ENCODE data around the gene SLC5A7.

Gene SLC5A7

DNA sequence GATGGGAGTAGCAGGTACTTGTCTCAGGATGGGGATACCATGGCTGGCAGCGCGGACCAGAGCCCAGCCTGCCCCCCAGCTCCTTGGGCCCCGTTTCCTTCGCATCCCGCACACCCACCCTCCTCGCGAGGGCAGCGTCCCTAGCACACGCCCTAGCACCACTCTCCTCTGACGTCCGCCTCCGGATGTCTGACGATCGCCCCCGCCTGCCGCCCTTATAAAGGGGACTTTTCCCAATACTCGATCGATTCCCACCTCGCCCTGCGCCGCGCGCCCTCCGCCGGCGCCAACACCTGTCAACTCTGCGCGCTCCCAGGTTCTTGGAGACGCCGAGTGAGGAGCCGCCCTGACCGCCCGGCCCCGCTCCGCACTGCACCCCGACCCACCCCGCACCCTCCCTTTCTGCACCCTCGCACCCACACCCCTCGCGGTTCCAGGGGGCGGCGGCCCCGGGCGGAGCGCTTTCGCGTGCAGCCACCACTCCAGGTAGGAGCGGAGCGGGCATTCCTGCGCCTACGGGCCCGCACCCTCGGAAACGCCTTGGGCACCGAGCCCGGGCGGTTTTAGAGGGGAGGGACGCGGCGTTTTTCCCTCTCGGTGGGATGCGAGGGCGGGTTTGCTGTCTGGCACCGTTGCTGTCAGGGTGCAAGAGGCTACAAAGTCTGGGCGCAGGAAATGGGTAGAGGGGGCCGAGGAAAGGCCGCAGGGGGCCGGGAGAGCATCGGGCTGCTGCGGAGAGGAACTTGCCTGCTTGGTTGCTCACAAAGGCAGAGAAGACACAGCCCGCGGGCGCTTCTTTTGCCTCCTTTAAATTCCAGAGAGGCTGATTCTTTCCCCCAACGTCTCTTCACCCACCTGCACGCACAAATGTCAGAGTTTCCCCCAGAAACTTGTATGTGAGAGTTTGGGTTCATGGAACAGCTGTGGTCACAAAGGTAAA is at the start of gene SLC5A7:
TSS of gene SLC5A7 (plus strand) at position 247 of the 940 bp plus-strand sequence. CDS start 1,632 bp downstream, outside the sequence.
- FAIRE-seq (no peak), DNase-seq (ENCODE audit: insufficient read length, low spot score) (no peak)

DNA sequence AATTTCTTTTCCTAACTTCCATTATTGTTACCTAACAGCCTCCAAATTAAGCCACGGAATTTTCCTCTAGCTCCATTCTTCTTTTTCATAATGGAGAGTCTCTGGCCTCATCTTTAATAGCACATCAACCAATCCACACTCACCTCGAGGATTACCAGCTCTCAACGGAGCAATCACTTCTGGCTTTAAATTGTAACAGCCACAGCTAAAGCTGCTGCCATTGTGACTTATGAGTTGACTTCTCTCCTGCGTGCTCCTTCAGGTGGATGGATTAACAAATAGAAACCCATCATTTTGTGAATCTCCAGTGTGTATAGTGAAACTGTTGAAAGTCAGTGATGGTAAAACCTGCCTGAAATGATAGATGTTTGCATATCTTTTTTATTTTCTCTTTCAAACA is 24.9 kb upstream of the SLC5A7 start:
- FAIRE-seq: no peak
- no peak for DNase-seq (ENCODE audit: insufficient read length, low spot score)

DNA sequence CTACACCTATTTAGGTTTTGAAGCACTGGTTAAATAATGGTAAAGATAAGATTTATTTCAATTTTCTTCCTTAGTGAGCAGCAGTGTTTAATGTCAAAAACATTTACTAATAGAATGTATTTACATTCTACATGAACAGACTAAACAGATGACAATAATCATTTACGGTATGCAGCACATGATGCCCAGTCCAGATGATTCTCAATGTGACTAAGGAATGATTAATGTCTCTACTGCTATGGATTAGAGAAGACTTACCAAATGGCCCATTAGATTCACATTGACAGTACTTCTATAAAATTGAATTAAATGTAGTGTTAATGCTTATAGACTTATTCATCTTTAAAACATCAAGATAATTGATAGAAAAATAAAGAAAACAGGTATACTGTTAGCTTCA is 22.1 kb upstream of the SLC5A7 start:
- no peak for FAIRE-seq
- DNase-seq (ENCODE audit: insufficient read length, low spot score): no peak

DNA sequence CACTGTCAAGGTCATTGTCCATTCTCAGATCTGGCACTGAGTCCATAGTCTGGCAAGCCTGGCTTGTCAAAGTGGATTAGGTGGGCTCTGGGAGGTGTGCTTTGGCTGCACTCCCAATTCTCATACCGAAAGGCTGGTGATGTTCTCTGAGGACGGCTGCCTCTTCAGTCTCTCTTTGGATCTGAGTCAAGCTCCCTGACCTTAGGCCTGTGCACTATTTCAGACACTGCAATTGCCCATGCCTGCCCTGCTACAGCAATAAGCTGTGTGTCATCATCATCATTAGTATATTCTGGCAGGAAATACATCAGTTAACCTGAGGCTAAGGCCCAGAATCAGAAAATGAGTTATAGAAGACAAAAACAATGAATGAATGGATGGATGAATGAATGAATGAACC is 1.6 kb upstream of the SLC5A7 start:
- DNase-seq (ENCODE audit: insufficient read length, low spot score): no peak
- no peak for FAIRE-seq

DNA sequence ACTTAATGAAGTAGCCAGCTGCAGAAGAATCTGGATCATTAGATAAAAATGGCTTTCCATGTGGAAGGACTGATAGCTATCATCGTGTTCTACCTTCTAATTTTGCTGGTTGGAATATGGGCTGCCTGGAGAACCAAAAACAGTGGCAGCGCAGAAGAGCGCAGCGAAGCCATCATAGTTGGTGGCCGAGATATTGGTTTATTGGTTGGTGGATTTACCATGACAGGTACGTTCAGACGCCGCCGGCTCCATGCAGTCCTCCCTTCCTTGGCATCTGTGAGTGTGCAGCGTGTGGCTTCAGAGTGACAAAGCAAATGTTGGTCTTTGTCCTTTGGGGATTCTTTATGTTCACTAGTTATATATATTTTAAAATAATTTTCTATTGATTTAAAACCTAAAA is 1.8 kb downstream of the SLC5A7 start:
- no peak for DNase-seq (ENCODE audit: insufficient read length, low spot score)
- FAIRE-seq: no peak

DNA sequence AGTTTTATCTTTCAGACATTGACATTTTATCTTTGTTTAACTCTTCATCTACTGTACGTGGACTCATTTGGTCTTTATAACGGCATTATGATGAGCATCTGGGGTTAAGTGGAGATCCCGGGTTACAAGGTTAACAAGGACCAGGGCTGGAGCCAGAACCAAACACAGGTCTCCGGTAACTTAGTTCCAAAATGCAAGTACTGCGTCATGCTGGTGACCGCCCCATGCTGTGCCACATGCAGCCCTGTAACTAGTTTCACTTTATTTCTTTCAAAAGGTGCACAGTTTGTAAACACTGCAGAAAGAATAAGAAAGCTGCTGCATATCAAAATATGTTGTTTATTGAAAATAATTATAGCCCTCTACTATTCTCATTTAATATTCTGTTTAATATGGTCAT is 3.1 kb downstream of the SLC5A7 start:
- no peak for FAIRE-seq
- no peak for DNase-seq (ENCODE audit: insufficient read length, low spot score)

DNA sequence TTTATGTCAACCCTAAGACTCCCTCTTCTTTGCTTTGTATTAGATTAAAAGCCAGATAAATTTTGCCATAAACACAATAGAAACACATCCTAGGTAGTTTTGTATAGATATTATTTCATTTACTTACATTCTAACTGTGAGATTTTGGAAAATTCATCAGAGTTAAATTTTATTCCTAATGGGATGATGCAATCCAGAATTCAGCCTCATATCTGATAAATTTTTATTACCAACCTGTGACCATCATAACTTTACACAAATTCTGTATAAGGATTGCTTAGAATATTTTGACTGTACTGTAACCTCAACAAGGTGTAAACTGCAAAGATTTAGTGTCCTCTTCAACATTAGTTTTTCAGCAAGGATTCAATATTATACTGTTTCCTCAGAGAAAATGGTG is 4.4 kb downstream of the SLC5A7 start:
- FAIRE-seq (no peak), DNase-seq (ENCODE audit: insufficient read length, low spot score) (no peak)

DNA sequence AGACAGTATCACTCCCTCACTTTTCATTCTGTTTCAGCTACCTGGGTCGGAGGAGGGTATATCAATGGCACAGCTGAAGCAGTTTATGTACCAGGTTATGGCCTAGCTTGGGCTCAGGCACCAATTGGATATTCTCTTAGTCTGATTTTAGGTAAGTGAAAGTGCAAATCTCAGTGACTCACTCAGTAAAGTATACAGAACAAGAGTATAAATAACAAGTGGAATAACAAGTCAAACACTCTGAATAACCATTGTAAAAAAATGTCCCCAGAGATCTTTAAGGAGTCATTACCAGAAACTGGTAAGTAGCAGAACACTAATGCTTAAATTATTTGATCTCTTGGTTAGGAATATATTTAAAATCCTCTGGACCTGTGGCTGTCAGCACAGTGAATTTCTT is 5.7 kb downstream of the SLC5A7 start:
- no peak for FAIRE-seq
- DNase-seq (ENCODE audit: insufficient read length, low spot score): no peak

DNA sequence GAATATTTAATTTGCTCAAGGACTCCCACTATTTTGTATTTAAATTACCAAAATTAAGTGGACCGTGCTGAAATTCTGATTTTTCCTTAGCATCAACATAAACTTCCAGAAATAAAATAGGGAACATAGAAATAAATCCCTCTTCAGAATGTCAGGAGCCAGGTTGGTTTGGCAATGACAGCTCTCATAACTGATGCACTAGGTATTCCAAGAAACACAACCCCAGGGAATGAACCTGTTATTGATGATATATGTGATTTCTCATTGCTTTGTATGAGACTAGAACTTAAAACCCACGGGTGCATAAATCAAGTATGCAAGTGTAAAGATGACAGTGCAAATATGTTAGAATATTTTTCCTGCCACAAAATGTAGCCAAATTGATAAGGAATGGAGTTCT is 12.8 kb downstream of the SLC5A7 start:
- FAIRE-seq (no peak), DNase-seq (ENCODE audit: insufficient read length, low spot score) (no peak)

DNA sequence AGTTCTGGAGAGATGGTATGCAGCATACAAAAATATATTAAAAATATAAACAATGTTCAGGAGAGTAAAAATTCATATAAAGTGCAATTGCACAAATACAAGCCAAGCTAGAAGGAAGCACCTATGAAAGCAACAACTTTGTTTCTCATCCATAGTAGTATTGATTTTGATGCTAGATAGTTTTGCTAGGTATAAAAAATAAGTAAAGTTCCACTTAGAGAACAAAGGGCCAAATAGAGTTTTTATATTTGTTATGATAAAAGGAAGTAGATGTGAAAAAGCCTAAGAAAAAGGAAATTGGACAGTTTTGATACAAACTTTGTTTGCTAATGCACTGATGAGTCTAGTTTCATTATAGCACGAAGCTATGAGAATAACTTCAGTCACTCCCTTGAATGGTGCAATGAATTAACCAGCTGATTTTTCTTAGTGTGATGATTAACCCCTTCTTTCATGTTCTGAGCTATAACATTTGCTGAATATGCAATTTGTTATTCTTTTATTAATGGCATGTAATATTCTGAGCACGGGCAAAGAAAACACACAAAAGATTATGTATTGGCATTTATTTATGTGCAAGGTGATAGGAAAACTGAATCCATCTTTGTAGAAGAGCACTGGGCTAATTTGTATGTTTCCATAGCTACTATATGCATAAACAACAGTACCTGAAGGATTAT is 24.7 kb downstream of the SLC5A7 start:
- FAIRE-seq: no peak
- no peak for DNase-seq (ENCODE audit: insufficient read length, low spot score)

DNA sequence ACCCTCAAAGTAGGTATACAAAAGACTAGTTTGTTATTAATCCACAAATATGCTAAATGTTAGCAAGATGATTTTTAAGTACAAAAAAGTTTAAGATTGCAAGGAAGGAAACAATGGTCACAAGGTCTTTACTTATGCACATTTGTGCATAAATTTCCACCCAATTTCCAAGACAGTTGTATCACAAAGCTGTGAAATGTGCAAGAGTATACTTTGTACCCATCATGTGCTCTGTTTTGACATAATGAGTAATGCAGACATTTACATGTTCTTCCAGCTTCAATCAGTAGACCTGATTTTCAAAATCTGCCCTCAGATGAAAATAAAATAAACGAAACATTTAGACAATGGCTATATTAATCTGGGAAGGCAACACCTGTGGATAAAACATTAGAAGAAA is 27.0 kb downstream of the SLC5A7 start:
- no peak for FAIRE-seq

DNA sequence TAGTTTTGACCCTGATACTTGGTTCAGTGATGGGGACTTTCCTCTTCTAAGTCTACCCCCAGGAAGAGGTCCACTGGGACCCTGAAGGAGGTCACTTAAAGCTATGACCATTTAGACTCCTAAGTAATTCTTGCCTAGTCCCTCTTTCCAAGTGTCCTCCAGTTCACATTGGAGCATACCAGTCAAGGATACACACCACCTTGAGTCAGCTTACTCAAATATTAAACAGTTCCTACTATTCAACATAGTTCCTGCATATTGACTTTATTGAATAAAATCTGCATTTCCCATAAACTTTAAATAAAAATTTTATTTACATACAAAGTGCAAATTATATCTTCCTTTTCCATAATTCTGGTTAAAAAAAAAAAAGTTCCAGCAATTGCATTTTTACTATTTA is 36.3 kb downstream of the SLC5A7 start:
- FAIRE-seq (no peak), DNase-seq (ENCODE audit: insufficient read length, low spot score) (no peak)

More for the DNA sequence above, 27.0 kb downstream of the SLC5A7 start:
- no peak for DNase-seq (ENCODE audit: insufficient read length, low spot score)

DNA sequence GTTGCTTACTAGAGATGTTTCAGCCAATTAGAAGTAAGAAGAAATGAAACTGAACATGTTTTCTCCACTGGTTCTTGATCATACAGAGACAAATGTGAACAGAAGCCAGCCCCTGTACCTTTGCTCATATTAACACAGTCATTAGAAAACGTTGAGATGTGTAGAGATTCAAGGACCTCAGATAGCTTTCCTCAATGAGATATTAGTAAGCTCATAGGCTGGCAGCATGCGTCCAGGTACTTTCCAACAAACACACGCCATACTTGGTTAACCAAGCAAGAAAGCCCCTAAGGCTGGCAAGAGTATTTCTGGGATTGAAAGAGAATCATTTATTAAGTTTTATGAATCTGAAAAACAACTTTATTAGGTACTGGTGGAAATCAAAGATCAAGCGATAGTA is 37.5 kb downstream of the SLC5A7 start:
- FAIRE-seq (no peak), DNase-seq (ENCODE audit: insufficient read length, low spot score) (no peak)

DNA sequence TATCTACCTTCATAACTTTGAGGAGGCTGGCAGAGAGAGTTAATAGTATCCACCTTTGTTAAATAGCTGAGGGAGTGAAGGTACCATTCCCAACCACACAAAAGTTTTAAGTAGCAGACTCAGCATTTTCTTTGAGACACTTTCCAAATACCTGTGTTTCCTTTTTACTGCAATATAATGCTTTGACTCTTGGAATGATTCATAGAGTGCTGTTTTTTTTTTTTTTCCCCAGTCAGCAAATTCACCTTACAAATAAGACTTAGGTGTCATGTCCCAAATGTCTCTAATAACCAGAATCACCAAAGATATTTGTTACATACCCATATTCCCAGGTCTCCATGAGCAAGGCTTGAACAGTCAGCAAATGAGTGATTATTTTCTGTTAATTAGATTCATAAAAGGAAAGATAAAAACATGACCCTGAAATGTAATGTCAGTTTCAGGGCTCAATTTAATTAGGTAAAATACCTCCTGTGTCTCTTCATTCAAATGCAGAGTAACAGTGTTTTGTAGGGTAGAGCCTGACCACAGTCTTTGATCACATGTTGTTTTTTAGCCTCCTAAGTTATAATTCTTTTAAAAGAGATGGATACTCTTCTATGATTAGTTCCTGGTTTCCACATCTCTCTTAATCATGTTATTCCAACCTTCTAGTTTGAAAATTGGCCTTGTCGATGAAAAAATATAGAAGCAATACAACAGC is 39.9 kb downstream of the SLC5A7 start:
- FAIRE-seq (no peak), DNase-seq (ENCODE audit: insufficient read length, low spot score) (no peak)

DNA sequence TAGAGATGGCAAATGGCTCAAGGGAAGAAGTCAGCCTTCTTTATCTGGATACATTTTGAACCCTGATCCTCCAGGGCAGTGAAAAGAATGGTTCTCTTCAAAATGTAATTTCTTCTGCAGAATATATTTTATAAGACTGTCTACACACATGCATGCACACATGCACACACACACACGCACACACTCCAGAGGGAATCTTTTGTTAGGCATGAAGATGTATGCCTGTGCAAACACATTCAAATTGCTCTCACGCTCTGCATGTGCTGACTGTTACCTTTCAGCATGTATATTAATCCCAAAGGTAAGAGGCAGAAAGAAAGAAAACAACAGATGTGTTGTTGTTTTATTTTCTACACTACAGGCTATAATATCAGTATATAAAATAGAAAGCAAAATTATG is 43.2 kb downstream of the SLC5A7 start:
- FAIRE-seq (no peak), DNase-seq (ENCODE audit: insufficient read length, low spot score) (no peak)

DNA sequence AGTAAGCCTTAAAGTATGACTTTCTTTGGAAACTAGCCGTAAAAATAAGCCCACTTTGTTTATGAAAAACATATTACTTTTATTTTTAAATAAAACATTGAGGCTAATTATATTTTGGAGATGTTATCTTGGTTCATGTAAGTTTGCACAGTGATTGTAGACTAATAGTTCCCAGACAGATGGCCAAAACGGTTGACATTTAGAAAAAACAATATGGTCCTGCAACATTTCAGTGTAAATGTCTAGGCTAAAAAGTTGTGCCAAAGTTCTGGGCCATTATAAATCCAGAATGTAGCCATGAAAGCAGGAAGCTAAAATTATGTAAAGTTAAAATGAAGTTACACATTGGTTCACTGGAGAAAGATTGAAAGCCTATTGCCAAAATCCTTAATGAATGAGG is 43.6 kb downstream of the SLC5A7 start:
- FAIRE-seq (no peak), DNase-seq (ENCODE audit: insufficient read length, low spot score) (no peak)

DNA sequence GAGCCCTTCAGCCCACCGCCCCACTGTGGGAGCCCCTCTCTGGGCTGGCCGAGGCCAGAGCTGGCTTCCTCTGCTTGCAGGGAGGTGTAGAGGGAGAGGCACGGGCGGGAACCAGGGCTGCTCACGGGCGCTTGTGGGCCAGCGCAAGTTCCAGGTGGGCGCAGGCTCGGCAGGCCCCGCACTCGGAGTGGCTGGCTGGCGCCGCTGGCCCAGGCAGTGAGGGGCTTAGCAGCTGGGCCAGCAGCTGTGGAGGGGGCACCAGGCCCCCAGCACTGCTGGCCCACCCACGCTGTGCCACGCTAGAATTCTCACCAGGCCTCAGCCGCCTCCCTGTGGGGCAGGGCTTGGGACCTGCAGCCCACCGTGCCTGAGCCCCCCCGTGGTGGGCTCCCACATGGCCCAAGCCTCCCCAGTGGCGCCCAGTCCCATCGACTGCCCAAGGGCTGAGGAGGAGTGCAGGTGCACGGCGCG is 45.2 kb downstream of the SLC5A7 start:
- FAIRE-seq: no peak
- DNase-seq (ENCODE audit: insufficient read length, low spot score): no peak

DNA sequence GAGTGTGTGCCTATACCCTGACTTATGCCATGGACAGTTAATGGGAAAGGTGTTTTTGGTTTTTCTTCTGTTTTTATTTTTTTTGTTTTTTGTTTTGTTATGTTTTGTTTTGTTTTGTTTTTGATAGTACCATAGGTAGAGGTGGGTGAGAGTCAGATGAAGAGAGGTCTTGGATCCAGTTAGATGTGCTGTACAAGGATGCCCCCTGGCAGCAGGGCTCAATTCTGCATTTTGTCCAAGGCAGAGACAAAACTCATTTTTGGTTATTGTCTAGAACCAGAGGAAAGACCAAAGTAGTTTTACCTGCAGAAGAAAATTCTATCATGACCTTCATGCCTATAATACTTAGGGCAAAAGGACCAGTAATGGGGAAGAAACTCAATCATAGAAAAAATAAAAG is 48.5 kb downstream of the SLC5A7 start:
- FAIRE-seq (no peak), DNase-seq (ENCODE audit: insufficient read length, low spot score) (no peak)

DNA sequence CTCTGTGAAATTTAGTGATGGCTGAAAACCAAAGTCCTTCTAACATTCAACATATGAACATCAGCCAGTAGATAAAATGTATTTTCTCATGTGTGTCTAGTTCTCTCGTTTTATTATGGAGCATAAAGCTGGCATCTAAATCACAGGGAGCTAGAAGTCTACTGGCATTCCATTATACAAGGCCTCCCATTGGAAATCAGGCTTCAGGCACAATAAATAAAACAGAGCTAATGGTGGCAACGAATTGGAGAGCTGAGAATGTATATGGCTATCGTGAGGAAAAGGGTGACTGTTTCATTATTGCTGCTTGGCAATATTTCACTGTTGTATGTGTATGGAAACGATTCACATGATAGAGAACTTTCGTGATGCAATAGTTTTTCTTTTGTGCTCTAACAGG is 62.4 kb downstream of the SLC5A7 start:
- FAIRE-seq (no peak), DNase-seq (ENCODE audit: insufficient read length, low spot score) (no peak)

DNA sequence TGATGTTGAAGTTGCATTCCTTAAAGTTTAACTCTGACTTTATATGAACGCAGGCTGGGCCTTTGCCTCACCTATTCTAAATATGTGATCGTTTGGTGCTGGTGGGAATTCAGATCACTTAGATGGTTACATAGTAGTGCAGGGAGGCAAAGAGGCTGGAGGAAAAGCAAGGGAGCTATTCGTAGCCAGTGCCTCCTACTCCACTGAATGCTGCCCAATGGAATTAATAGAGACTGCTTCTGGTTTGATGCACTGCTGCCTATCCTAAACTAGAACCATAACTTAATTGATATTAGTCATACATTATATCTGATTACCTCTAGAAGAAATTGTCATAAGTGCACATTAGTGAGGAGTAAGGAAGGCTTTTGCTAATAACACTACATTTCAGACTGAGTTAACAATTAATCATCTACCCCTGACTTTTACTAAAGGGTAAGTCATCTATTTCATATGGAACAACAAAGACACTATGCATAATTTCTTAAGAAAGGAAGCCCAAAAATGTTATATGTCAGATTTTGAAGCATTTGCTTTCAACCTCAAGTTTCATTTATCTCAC is 72.3 kb downstream of the SLC5A7 start:
- FAIRE-seq (no peak), DNase-seq (ENCODE audit: insufficient read length, low spot score) (no peak)

DNA sequence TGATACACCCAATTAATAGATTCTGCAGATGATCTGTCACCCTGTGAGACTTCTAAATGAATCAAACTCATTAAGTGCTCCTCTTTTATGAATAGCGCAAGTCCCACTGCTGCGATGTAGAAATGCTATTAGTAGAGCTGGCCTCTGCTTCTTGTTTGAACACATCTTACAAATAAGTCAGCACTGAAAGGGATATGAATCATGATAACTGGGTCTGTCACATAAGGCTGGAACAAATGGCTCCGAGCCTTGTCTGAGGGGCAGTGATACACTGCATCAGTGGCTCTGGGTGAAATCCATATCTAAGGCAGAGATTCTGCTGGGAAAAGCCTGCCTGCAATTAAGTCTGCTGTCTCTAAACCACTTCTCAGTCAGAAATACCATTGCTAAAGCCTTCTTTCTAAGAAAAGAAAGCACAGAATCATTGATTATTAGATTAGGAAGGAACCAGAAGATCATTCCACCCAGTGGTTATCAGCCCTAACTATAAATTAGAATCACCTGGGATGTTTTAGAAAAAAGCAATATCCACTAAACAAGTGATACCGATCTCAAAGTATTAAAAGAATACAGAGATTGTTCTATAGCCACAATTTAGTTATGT is 75.2 kb downstream of the SLC5A7 start:
- DNase-seq (ENCODE audit: insufficient read length, low spot score): no peak
- no peak for FAIRE-seq
